K562 (cell line): ENCODE results near the gene PCID2. TPM values are rescaled to one million over a fixed set of nuclear protein-coding genes. Genes with fewer than 3 reads are reported as not detected.

Experiments
- NFXL1 ChIP-seq: fragments of 450-650 bp; formaldehyde crosslinking; IDR thresholded peaks from 2 replicates; pipeline ENCODE4 v1.4.0; 2021; ENCODE audit warnings: mild to moderate bottlenecking
- REST ChIP-seq, 2 experiments: fragments of 450-650 bp; formaldehyde crosslinking in 1 of 2; IDR thresholded peaks; 2 replicates each; pipeline versions ENCODE4 v1.4.0 to v1.6.1; 2014 to 2020; ENCODE audit warnings: mild to moderate bottlenecking in 2 of 2, borderline replicate concordance in 1 of 2, low read depth in 1 of 2
- polyA plus RNA-seq, 8 experiments: library from polyadenylated mRNA; depleted of rRNA in 4 of 8; stranded (reverse) in 5 of 8; unstranded in 3 of 8; fragments of >200 nt; fragmentation: Nextera tagmentation in 2 of 8; fragmentation: Illumina TruSeq in 1 of 8; extraction: Ambion mirVana in 2 of 8; extraction: Trizol in 1 of 8; gene quantifications; 2 replicates each; pipeline versions ENCODE4 v1.2.1 to v1.2.3, GENCODE V29; 2011 to 2014; ENCODE audit warnings: inconsistent platforms in 1 of 8, missing spikeins in 1 of 8
- total RNA-seq, 7 experiments: library from RNA; depleted of rRNA in 6 of 7; stranded (reverse); fragments of >200 nt in 6 of 7; fragmentation: Illumina TruSeq in 2 of 7; extraction: Trizol in 2 of 7; gene quantifications; 2 replicates each; pipeline versions ENCODE4 v1.2.1 to v1.2.3, GENCODE V29; 2011 to 2021; ENCODE audit warnings: low replicate concordance in 1 of 7

PCID2 gene
- total and polyA plus RNA-seq, 9 of the 15 experiments (the other 6 are each of a cell fraction or from before 2014, with no cell fraction given), result 39.6 to 117 (median 59.6) TPM

- TF ChIP-seq REST (IDR thresholded peaks at IDR 0.05; ENCODE audit: borderline replicate concordance) (peak; percentile 17; the same call in 1 of the 2 replicates), REST (CRISPR knock-in tag; IDR thresholded peaks at IDR 0.05; ENCODE audit: low read depth) (no peak), NFXL1 (CRISPR knock-in tag) (no peak)
Measured at GRCh38 chr13:113207460-113207859, 1.0 kb downstream of the PCID2 start (continued).
